Aorta (tissue), 5 donors: ENCODE results near the gene AGPAT1. TPM values are rescaled to one million over a fixed set of nuclear protein-coding genes. Genes with fewer than 3 reads are reported as not detected.
A peak's percentile ranks its signal among the peaks of the same experiment; 100 is the strongest.
"Not testable (repeated sequence)": the region's sequence is repeated elsewhere in the genome, so short reads cannot be mapped to it uniquely, and the experiment has no call there.

Experiments used
- ATAC-seq: fragments of 200-7000 bp; cut with Tn5 transposase; one replicate; pipeline ENCODE4 v1.9.1; 2022; ENCODE audit warnings: moderate library complexity; ENCODE audit not compliant: low FRiP score
- DNase-seq, 2 donors: peaks; one replicate each; pipeline ENCODE4 v3.0.0-alpha.2; 2020
- H3K27ac ChIP-seq, 2 donors: one replicate each; pipeline ENCODE4 v1.5.1; 2013; ENCODE audit warnings: low read length in 2 of 2, mild to moderate bottlenecking in 2 of 2, moderate library complexity in 2 of 2, control low read depth in 1 of 2, inconsistent platforms in 1 of 2, low read depth in 1 of 2
- H3K27me3 ChIP-seq, 2 donors: one replicate each; pipeline ENCODE4 v1.6.1; 2013; ENCODE audit warnings: control low read depth in 1 of 2, low read length in 1 of 2, mild to moderate bottlenecking in 1 of 2, moderate library complexity in 1 of 2; ENCODE audit not compliant: insufficient read depth in 2 of 2, control insufficient read depth in 1 of 2
- H3K36me3 ChIP-seq, 2 donors: one replicate each; pipeline ENCODE4 v1.6.1; 2013; ENCODE audit warnings: control low read depth in 1 of 2, low read length in 1 of 2, mild to moderate bottlenecking in 1 of 2; ENCODE audit not compliant: insufficient read depth in 2 of 2, control insufficient read depth in 1 of 2
- H3K4me1 ChIP-seq, 2 donors: one replicate each; pipeline ENCODE4 v1.6.1; 2013; ENCODE audit warnings: low read length in 2 of 2, control low read depth in 1 of 2, mild to moderate bottlenecking in 1 of 2, moderate library complexity in 1 of 2; ENCODE audit not compliant: insufficient read depth in 2 of 2, control insufficient read depth in 1 of 2
- H3K4me3 ChIP-seq, 2 donors: one replicate each; pipeline ENCODE4 v1.5.1; 2013; ENCODE audit warnings: low read length in 2 of 2, control low read depth in 1 of 2, mild to moderate bottlenecking in 1 of 2
- H3K9me3 ChIP-seq: one replicate; pipeline ENCODE4 v1.6.1; 2013; ENCODE audit warnings: mild to moderate bottlenecking, low read length; ENCODE audit not compliant: control insufficient read depth
- WGBS, 2 donors: extraction: QIAGEN DNeasy Blood & Tissue Kit; methylation state at CpG; one replicate each; pipeline ENCODE4 v1.1.7; 2013; 5-methylcytosine and 5-hydroxymethylcytosine counted together
- intact Hi-C, 2 donors: fragments of 100-400 bp; cut with DNase I; formaldehyde crosslinking; loops; one replicate each; pipeline versions ENCODE4 v1.14.2 to v1.15.0; 2022
- polyA plus RNA-seq, 2 donors: library from polyadenylated mRNA; stranded (reverse); fragments of 200-250 nt; gene quantifications; one replicate each; pipeline ENCODE4 v1.2.3, GENCODE V29; 2013
- total RNA-seq, 2 donors: library from RNA; stranded (reverse); fragmentation: NEBNext Ultra II Directional; extraction: Animal tissue kit (Norgen Biotek cat#: 25700); gene quantifications; one replicate each; pipeline ENCODE4 v1.2.1, GENCODE V29; 2021
- donor health status: healthy with polysubstance abuse.
- donor health status: Bipolar disorder and iron deficiency.
- donor health status: DM: no; HTN: no; CAD: no.
- donor health status: DM: no; HTN: no; CAD: no.
- donor health status: DM: yes; HTN: yes; CAD: no.

Gene AGPAT1
- total and polyA plus RNA-seq, 4 donors = 36.2 to 54.8 (median 42.3) TPM

- H3K27me3 ChIP-seq, H3K36me3 ChIP-seq, H3K9me3 ChIP-seq, H3K27ac ChIP-seq, H3K4me1 ChIP-seq, intact Hi-C loops, H3K4me3 ChIP-seq, ATAC-seq: not testable (repeated sequence)
- peak in 1 of 2 donors; percentile 4 for DNase-seq
- WGBS, 2 donors = 80 to 85% methylated on average over 7 of the region's 7 CpGs
These were observed 31.6 kb downstream of the AGPAT1 start for GRCh38 chr6:32144238-32144637.

GRCh38 chr6:32140420-32141046 is 35.4 kb downstream of the AGPAT1 start:
- no peaks in the 10 kb centered on the region for H3K4me1 ChIP-seq
- ATAC-seq (no peak), DNase-seq (no peak)
- no peak overlapping the region for H3K4me3 ChIP-seq
- WGBS, 2 donors = 48 to 59% methylated on average over 5 of the region's 5 CpGs
- no peaks in the 10 kb centered on the region for H3K36me3 ChIP-seq
- H3K27me3 ChIP-seq = no peaks in the 10 kb centered on the region
- no peak overlapping the region for H3K27ac ChIP-seq
- H3K9me3 ChIP-seq = no peaks in the 10 kb centered on the region
- intact Hi-C loops = no loop called here

DNA sequence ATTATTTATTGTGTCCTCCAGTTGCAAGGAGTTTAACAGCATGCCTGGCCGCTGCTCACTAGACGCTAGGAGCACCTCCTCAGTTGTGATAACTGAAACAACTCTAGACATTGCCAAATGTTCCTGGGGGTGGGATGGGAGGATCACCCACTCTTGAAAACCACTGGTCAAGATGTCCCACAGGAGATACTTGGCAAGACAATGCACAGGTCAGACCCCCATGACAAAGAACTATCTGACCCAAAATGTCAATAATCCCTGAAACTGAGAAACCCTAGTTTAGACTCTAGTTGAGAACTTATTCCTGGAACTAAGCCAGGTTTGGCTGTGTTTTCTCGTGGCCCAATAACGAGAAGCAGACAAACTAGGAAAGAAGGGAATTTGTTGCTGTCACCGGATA is 36.3 kb downstream of the AGPAT1 start:
- Histone ChIP-seq H3K4me1 (no peaks in the 10 kb centered on the region), H3K36me3 (no peaks in the 10 kb centered on the region), H3K4me3 (no peak overlapping the region), H3K9me3 (no peaks in the 10 kb centered on the region), H3K27me3 (no peaks in the 10 kb centered on the region), H3K27ac (no peak overlapping the region)
- 46 to 47% methylated on average over 5 of the region's 5 CpGs for WGBS, 2 donors
- intact Hi-C loops = no loop called here
- DNase-seq (no peak), ATAC-seq (no peak)

- Histone ChIP-seq H3K9me3 (no peaks in the 10 kb centered on the region), H3K4me3 (no peak overlapping the region), H3K27ac (no peak overlapping the region), H3K4me1 (no peaks in the 10 kb centered on the region), H3K27me3 (no peaks in the 10 kb centered on the region), H3K36me3 (no peaks in the 10 kb centered on the region)
- no peak for DNase-seq
- intact Hi-C loops = no loop called here
- ATAC-seq = no peak
These were observed 38.4 kb downstream of the AGPAT1 start for GRCh38 chr6:32137454-32137853.

DNA sequence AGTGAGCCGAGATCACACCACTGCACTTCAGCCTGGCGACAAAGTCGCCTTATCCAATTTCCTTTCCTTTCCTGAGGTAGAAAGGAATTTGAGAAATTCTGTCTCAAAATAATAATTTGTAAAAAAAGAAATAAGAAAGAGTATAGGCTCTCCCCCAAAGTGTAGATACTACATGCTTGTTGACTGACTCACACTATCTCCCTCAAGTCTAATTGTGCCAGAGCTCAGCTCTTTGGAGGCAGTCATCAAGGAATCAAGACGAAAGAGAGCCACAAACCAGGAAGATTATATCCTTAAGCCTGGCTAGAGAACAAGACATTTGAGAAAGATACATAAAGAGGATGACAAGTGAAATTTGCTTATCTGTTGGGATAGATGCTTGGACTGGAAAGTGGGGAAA is 42.1 kb downstream of the AGPAT1 start:
- 45 to 49% methylated on average over 4 of the region's 4 CpGs for WGBS, 2 donors
- Histone ChIP-seq H3K36me3 (no peaks in the 10 kb centered on the region), H3K27ac (no peak overlapping the region), H3K4me1 (no peaks in the 10 kb centered on the region), H3K9me3 (no peaks in the 10 kb centered on the region), H3K4me3 (no peak overlapping the region), H3K27me3 (no peaks in the 10 kb centered on the region)
- no peak for ATAC-seq
- intact Hi-C loops = no loop called here
- no peak for DNase-seq

DNA sequence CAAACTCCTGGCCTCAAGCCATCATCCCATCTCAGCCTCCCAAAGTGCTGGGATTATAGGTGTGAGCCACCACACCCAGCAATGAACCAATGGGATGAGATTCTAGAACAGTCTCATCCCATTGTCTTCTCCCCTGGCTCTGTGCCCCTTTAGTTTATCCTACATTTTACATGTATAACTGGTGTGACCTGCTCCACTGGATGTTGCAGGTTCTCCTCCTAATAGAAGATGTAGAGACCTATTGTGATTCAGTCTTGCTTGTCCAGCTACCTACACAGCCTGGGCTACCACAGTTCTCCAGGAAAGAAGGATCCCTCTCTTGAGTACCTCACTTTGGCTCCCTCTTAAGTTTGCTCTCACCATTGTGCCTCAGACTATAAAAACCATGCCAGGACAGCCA is 43.8 kb downstream of the AGPAT1 start:
- H3K27me3 ChIP-seq = no peaks in the 10 kb centered on the region
- peaks cover 0 to 2% of the 10 kb centered on the region in 2 donors for H3K4me1 ChIP-seq
- H3K27ac ChIP-seq = no peak overlapping the region
- no peaks in the 10 kb centered on the region for H3K36me3 ChIP-seq
- ATAC-seq (no peak), DNase-seq (peak in 1 of 2 donors; percentile 5)
- intact Hi-C loops = no loop called here
- H3K4me3 ChIP-seq = no peak overlapping the region
- no peaks in the 10 kb centered on the region for H3K9me3 ChIP-seq

DNA sequence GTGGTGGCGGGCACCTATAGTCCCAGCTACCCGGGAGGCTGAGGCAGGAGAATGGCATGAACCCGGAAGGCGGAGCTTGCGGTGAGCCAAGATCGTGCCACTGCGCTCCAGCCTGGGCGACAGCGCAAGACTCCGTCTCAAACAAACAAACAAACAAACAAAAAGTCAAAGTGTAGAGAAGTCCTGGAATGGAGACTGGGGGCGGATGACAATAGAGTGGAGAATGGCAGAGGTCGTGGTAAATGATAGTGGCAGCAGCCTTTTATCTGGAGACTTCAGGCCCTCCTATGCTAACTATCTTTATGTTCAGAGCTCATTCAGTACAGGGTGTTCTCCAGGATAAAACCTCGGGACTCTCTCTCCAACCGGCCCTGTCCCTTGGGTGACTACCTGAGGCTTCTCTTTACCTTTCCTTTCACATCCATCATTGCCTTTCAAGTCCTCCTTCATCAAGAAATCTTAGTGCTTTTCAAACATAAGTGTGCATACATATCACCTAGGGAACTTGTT is 44.4 kb downstream of the AGPAT1 start:
- intact Hi-C loops = no loop called here
- 87 to 90% methylated on average over 14 of the region's 14 CpGs for WGBS, 2 donors
- peak in 1 of 2 donors; percentile 21 for DNase-seq
- peaks cover 0 to 2% of the 10 kb centered on the region in 2 donors for H3K4me1 ChIP-seq
- H3K36me3 ChIP-seq = no peaks in the 10 kb centered on the region
- H3K9me3 ChIP-seq = no peaks in the 10 kb centered on the region
- H3K4me3 ChIP-seq = no peak overlapping the region
- no peak for ATAC-seq
- no peak overlapping the region for H3K27ac ChIP-seq
- no peaks in the 10 kb centered on the region for H3K27me3 ChIP-seq

DNA sequence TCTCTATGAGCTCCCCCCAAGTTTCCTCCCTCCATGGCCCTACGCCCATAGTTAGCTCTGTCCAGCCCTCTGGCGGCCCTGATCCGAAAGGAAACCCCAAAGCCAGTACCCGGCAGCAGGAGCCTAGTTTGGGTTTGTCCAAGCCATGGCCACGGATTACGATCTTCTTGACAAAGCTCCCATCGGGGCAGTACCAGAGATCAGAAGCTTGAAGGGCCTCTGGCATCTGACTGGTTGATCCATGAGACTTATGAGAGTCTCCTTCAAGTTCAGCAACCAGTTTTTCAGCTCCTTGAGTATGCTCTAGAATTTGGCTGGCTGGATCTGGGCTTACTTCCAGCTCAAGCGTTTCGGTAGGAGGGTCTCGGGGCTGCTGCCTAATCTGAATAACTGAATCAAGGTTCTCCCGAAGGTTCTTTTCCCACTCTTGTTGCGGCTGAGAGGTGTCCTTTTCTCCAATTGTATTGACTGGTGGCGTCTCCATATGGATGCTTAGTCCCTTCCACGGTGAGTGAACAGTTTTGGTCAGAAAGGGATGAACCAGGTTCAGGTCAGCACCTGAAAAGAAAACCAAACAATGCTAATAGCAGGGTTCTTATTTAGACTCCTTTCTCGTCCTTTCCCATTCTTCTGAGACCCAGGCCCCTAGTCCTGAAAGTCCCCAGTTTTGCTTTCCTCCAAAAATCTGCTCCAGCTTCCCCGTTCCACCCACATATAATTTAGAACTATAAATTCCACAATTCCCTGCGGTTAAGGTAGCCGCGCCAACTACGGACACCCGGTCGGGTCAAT is 46.4 kb downstream of the AGPAT1 start:
- DNase-seq = no peak
- Histone ChIP-seq H3K27ac (peak overlapping the region; percentile 5 to 92), H3K9me3 (no peaks in the 10 kb centered on the region), H3K27me3 (no peaks in the 10 kb centered on the region), H3K4me1 (peaks cover 0 to 2% of the 10 kb centered on the region in 2 donors), H3K4me3 (peak overlapping the region; percentile 48 to 81), H3K36me3 (no peaks in the 10 kb centered on the region)
- peak; percentile 82 for ATAC-seq
- WGBS, 2 donors = 24 to 28% methylated on average over 22 of the region's 22 CpGs
- intact Hi-C loops = loop anchor here in 1 of 2 donors (1.0 kb wide), 2 partner anchors 25 to 49 kb away; partner anchors contain the start of genes PPT2 and RNF5
